RWPE2 (cell line): ENCODE results near the gene TCEAL4.

Experiments
- ATAC-seq: fragments of 200-7000 bp; cut with Tn5 transposase; 3 replicates; pipeline ENCODE4 v1.9.1; 2021; ENCODE audit warnings: low read depth
- DNase-seq: peaks from one replicate; pipeline ENCODE4 v3.0.0-alpha.2; 2020; ENCODE audit warnings: low spot score
- H3K27ac ChIP-seq: fragments of 450-650 bp; 2 replicates; pipeline ENCODE4 v1.5.1; 2017; ENCODE audit warnings: mild to moderate bottlenecking; ENCODE audit not compliant: poor library complexity, severe bottlenecking
- H3K27me3 ChIP-seq: fragments of 250-450 bp; sonication (Bioruptor Pico); 2 replicates; pipeline ENCODE4 v1.5.1; 2021; ENCODE audit warnings: mild to moderate bottlenecking, moderate library complexity; ENCODE audit not compliant: insufficient read depth, poor library complexity, severe bottlenecking
- H3K36me3 ChIP-seq: fragments of 250-450 bp; sonication (Bioruptor Pico); 2 replicates; pipeline ENCODE4 v1.5.1; 2020; ENCODE audit warnings: low read depth, mild to moderate bottlenecking, moderate library complexity
- H3K4me1 ChIP-seq: fragments of 250-450 bp; sonication (Bioruptor Pico); 2 replicates; pipeline ENCODE4 v1.5.1; 2021; ENCODE audit warnings: mild to moderate bottlenecking, moderate library complexity; ENCODE audit not compliant: insufficient read depth, poor library complexity, severe bottlenecking
- H3K4me3 ChIP-seq: fragments of 250-450 bp; sonication (Bioruptor Pico); 2 replicates; pipeline ENCODE4 v1.5.1; 2021; ENCODE audit warnings: mild to moderate bottlenecking, moderate library complexity; ENCODE audit not compliant: severe bottlenecking
- H3K9me3 ChIP-seq: fragments of 250-450 bp; sonication (Bioruptor Pico); 2 replicates; pipeline ENCODE4 v1.5.1; 2021; ENCODE audit warnings: mild to moderate bottlenecking, moderate library complexity; ENCODE audit not compliant: severe bottlenecking
- TF ChIP-seq, protein P1 (sequence below): fragments of 450-650 bp; IDR thresholded peaks from one replicate; pipeline ENCODE4 v1.5.1; 2017; ENCODE audit warnings: mild to moderate bottlenecking, moderate library complexity; ENCODE audit not compliant: poor library complexity, severe bottlenecking

TCEAL4 gene

DNA sequence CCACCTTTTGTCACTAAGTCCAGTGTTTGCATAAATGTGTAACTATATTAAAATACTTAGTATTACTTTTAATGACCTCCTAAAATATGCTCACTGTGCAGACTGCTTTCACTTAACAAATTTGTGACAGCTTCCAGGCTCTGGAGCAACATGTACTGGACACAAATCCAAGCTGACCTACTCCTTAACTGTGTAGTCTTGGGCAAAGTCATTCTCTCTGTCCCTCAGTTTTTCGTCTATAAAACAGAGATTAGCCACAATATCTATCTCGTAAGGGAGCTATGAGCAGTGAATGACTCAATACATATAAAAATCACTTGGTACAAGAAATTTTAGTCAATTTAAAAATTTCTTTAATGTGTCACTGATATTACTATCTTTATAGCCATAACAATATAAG is 45.6 kb upstream of the TCEAL4 start:
- peak overlapping the region; percentile 94 for H3K27ac ChIP-seq
- no peaks in the 10 kb centered on the region for H3K9me3 ChIP-seq
- H3K36me3 ChIP-seq = no peaks in the 10 kb centered on the region
- ATAC-seq = no peak
- H3K4me1 ChIP-seq = peaks cover 21% of the 10 kb centered on the region
- no peak overlapping the region for H3K4me3 ChIP-seq
- TF ChIP-seq, protein P1, sequence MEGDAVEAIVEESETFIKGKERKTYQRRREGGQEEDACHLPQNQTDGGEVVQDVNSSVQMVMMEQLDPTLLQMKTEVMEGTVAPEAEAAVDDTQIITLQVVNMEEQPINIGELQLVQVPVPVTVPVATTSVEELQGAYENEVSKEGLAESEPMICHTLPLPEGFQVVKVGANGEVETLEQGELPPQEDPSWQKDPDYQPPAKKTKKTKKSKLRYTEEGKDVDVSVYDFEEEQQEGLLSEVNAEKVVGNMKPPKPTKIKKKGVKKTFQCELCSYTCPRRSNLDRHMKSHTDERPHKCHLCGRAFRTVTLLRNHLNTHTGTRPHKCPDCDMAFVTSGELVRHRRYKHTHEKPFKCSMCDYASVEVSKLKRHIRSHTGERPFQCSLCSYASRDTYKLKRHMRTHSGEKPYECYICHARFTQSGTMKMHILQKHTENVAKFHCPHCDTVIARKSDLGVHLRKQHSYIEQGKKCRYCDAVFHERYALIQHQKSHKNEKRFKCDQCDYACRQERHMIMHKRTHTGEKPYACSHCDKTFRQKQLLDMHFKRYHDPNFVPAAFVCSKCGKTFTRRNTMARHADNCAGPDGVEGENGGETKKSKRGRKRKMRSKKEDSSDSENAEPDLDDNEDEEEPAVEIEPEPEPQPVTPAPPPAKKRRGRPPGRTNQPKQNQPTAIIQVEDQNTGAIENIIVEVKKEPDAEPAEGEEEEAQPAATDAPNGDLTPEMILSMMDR = no peak
- DNase-seq = no peak
- H3K27me3 ChIP-seq = no peaks in the 10 kb centered on the region

DNA sequence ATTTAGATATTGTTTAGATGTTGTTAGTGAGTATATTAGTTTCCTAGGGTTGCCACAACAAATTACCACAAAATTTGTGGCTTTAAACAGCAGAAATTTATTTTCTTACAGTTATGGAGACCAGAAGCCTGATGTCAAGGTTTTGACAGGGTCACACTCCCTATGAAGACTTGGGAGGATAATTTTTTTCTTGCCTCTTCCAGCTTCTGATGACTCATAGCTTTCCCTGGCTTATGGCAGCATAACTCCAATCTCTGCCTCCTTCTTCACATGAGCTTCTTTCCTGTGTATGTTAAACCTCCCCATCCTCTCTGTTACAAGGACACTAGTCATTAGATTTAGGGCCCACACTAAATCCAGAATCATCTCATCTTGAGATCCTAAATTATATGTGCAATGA is 45.2 kb upstream of the TCEAL4 start:
- Histone ChIP-seq H3K36me3 (no peaks in the 10 kb centered on the region), H3K9me3 (no peaks in the 10 kb centered on the region), H3K4me1 (peaks cover 21% of the 10 kb centered on the region), H3K27ac (peak overlapping the region; percentile 94), H3K4me3 (no peak overlapping the region), H3K27me3 (no peaks in the 10 kb centered on the region)
- no peak for DNase-seq
- TF ChIP-seq, protein P1 = no peak
- ATAC-seq = 0 out of 3 replicates have a peak, but pooled peaks have one; percentile 30

DNA sequence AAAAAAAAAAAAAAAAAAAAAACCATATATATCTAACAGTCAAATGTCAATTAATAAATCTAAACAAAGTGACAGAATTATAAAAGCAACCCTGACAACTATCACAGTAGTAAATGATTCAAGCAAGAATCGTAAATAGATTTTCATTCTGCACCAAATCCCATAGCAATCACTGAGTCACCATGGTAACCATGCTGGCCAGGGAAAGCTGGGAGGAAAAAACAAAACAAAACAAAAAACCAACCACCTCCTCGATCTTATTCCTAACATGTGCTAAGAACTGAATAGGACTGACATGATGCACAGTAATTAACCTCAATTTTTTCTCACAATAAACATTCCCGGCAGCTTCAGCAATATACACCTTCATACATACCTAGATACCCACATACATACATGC is 35.4 kb upstream of the TCEAL4 start:
- no peak for DNase-seq
- no peaks in the 10 kb centered on the region for H3K36me3 ChIP-seq
- H3K9me3 ChIP-seq = no peaks in the 10 kb centered on the region
- TF ChIP-seq, protein P1 = no peak
- H3K27ac ChIP-seq = no peak overlapping the region
- H3K4me1 ChIP-seq = no peaks in the 10 kb centered on the region
- H3K27me3 ChIP-seq = no peaks in the 10 kb centered on the region
- ATAC-seq = no peak
- no peak overlapping the region for H3K4me3 ChIP-seq

DNA sequence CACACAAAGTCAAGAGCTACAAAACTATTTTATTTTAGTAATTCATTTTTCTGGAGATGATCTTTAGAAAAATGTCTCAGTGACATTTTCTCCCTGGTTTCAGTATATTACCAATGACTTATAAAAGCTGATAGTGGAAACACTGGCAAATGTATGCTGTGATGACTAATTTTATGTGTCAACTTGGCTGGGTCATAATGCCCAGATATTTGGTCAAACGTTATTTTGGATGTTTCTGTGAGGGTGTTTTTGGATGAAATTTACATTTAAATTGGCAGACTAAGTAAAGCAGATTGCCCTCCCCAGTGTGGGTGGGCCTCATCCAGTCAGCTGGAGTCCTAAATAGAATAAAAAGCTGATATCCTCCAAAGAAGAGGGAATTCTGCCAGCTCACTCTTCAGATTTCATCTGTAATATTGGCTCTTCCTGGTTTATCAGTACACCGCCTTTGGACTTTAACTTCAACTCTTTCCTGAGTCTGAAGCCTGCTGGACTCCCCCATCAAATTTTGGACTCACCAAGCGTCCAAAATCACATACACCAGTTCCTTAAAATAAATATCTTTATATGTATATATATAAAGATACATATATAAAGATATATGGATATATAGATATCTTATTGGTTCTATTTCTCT is 34.8 kb upstream of the TCEAL4 start:
- TF ChIP-seq, protein P1 = no peak
- no peak for DNase-seq
- no peak for ATAC-seq

DNA sequence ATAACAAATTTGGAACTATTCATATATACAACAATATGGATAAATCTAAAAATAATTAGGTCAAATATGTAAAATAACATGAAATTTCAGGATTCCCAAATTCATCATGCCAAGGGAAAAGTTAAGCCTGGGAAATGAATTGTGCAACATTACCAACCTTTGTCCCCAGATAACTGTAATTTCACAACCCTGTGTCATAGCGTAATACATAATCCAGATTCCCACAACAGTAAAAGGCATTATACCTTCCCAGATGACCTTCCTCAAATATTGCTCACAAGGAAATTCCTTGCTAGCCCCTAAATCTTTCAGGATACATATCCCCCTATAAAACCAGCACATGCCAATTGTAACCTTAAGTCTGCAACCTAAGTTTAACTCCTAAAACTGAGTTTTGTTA is 33.1 kb upstream of the TCEAL4 start:
- Histone ChIP-seq H3K9me3 (no peaks in the 10 kb centered on the region), H3K4me3 (no peak overlapping the region), H3K4me1 (no peaks in the 10 kb centered on the region), H3K36me3 (no peaks in the 10 kb centered on the region), H3K27me3 (no peaks in the 10 kb centered on the region), H3K27ac (no peak overlapping the region)
- ATAC-seq = no peak
- DNase-seq = no peak
- TF ChIP-seq, protein P1 = no peak

More for the DNA sequence above, 34.8 kb upstream of the TCEAL4 start:
- H3K36me3 ChIP-seq = no peaks in the 10 kb centered on the region
- H3K4me1 ChIP-seq = no peaks in the 10 kb centered on the region
- no peak overlapping the region for H3K27ac ChIP-seq
- H3K9me3 ChIP-seq = no peaks in the 10 kb centered on the region
- H3K27me3 ChIP-seq = no peaks in the 10 kb centered on the region
- H3K4me3 ChIP-seq = no peak overlapping the region
